ENCODE measurements around the gene PPP1R10.

Gene PPP1R10

DNA sequence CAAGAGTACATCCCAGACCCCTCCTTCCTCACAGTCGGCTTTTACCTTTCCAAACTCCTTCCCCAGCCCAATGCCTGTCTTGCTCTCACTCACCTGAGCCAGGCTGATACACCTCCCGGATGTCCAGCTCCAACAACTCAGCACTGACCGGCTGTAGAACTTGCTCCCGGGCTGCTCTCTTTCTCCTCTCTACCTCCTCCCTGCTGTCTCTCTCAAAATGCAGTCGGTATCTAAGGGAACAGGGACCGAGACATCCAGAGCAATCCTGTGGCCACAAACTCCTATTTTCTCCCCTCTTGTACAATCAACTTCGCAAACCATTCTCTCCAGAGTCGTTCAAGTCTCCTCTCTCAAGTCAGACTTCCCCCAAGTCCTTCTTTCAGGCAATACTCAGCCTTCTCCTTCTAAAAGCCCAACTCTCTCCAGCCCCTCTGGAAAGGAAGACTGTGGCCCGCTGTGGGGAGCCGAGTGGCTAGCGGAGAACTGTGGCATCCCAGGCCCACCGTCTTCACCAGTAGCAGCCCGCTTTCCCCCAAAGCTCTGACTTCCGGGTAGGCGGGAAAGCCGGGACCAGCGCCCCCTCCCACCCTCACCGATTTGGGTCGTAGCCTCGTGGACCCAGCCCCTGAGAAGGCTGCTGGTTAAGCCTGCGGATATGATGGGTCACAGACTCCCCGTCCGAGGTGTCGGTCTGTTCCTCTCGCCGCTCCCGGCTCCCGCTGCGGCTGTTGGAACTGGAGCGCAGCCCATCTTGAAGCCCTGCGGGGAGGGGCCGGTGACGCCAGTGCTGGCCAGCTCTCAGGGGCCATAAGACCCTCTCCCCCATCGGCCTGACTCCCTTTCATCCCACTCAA lies 61.9 kb downstream of the PPP1R10 start:
- DNase-seq = no peak

DNA sequence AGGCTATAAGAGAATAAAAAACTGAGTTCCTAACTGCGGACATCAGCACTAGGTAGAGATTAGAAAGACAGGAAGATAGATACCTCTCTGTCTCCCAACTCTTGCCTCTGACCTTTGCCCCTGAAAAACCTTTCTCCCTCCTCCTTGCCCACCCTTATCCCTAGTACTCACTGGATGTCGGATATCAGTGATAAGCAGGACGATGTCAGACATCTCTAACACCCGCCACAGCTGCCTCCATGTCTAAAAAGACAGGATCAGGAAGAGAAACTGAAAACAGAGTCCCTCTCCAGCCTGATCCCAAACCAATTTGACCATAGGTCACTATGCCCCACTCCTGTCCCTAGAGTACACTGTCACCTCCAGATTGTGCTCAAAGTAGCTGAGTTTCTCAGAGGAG lies 62.6 kb downstream of the PPP1R10 start:
- no peak for DNase-seq
